ENCODE measurements around the gene LYST.

Gene LYST

DNA sequence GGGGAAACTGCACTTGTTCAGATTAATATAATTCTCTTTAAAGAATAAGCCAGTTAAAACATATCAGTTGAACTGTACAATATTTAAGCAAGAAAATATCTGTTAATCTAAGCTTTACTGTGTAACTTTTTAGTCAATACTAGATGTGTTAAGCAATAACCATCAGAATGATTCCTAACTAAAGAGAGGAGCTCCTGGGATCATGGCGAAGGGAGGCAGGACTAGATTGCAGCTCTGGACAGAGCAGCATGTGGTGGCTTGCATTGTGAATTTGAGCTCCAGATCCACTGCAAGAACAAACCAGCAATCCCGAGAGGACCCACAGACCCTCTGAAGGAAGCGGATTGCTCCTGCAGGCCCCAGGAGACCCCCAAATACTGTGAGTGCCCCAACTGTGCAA lies 21.9 kb downstream of the LYST start:
- H3K27ac ChIP-seq (ENCODE audit: low read depth, low read length): no peak overlapping the region
- no peaks in the 10 kb centered on the region for H3F3A ChIP-seq (ENCODE audit: control insufficient read depth, insufficient read depth)
- peaks cover 14% of the 10 kb centered on the region for H3K4me1 ChIP-seq (ENCODE audit: control insufficient read depth, low read length)
- no peaks in the 10 kb centered on the region for H3K9me2 ChIP-seq (replicated peaks; ENCODE audit: control insufficient read depth, low read length)
- no peak overlapping the region for H3K4me3 ChIP-seq (ENCODE audit: low read length)
- H3K79me2 ChIP-seq (ENCODE audit: control insufficient read depth, low read length): no peaks in the 10 kb centered on the region
- H4K20me1 ChIP-seq (ENCODE audit: control insufficient read depth, insufficient read depth, low read depth, low read length): no peaks in the 10 kb centered on the region
- H3K9me3 ChIP-seq (ENCODE audit: control insufficient read depth, insufficient read depth, low read length): no peaks in the 10 kb centered on the region
- no peak for TF ChIP-seq EZH2phosphoT487 (IDR thresholded peaks at IDR 0.05; ENCODE audit: borderline replicate concordance, low read length)
- TF ChIP-seq, protein P1, sequence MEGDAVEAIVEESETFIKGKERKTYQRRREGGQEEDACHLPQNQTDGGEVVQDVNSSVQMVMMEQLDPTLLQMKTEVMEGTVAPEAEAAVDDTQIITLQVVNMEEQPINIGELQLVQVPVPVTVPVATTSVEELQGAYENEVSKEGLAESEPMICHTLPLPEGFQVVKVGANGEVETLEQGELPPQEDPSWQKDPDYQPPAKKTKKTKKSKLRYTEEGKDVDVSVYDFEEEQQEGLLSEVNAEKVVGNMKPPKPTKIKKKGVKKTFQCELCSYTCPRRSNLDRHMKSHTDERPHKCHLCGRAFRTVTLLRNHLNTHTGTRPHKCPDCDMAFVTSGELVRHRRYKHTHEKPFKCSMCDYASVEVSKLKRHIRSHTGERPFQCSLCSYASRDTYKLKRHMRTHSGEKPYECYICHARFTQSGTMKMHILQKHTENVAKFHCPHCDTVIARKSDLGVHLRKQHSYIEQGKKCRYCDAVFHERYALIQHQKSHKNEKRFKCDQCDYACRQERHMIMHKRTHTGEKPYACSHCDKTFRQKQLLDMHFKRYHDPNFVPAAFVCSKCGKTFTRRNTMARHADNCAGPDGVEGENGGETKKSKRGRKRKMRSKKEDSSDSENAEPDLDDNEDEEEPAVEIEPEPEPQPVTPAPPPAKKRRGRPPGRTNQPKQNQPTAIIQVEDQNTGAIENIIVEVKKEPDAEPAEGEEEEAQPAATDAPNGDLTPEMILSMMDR (IDR thresholded peaks at IDR 0.05; ENCODE audit: low read depth, low read length, poor library complexity, severe bottlenecking): no peak
- no peaks in the 10 kb centered on the region for H3K27me3 ChIP-seq (ENCODE audit: control insufficient read depth, low read length)
- no peaks in the 10 kb centered on the region for H3K36me3 ChIP-seq (ENCODE audit: control insufficient read depth, low read length)
- no peak overlapping the region for H3K4me2 ChIP-seq (ENCODE audit: low read length)

- Histone ChIP-seq H3K36me3 (ENCODE audit: control insufficient read depth, low read length) (no peaks in the 10 kb centered on the region), H3K27me3 (ENCODE audit: control insufficient read depth, low read length) (no peaks in the 10 kb centered on the region), H4K20me1 (ENCODE audit: control insufficient read depth, insufficient read depth, low read depth, low read length) (no peaks in the 10 kb centered on the region), H3K9me2 (replicated peaks; ENCODE audit: control insufficient read depth, low read length) (no peaks in the 10 kb centered on the region), H3K4me2 (ENCODE audit: low read length) (no peak overlapping the region), H3K4me1 (ENCODE audit: control insufficient read depth, low read length) (peaks cover 14% of the 10 kb centered on the region), H3K27ac (ENCODE audit: low read depth, low read length) (no peak overlapping the region), H3F3A (ENCODE audit: control insufficient read depth, insufficient read depth) (no peaks in the 10 kb centered on the region), H3K79me2 (ENCODE audit: control insufficient read depth, low read length) (no peaks in the 10 kb centered on the region), H3K9me3 (ENCODE audit: control insufficient read depth, insufficient read depth, low read length) (no peaks in the 10 kb centered on the region), H3K4me3 (ENCODE audit: low read length) (no peak overlapping the region)
- TF ChIP-seq, protein P1 (IDR thresholded peaks at IDR 0.05; ENCODE audit: low read depth, low read length, poor library complexity, severe bottlenecking): peak; percentile 59
- TF ChIP-seq EZH2phosphoT487 (IDR thresholded peaks at IDR 0.05; ENCODE audit: borderline replicate concordance, low read length): no peak
Observed at GRCh38 chr1:235843461-235843961, 23.2 kb downstream of the LYST start.

- H3K27me3 ChIP-seq (ENCODE audit: control insufficient read depth, low read length): no peaks in the 10 kb centered on the region
- H4K20me1 ChIP-seq (ENCODE audit: control insufficient read depth, insufficient read depth, low read depth, low read length): no peaks in the 10 kb centered on the region
- H3K4me3 ChIP-seq (ENCODE audit: low read length): no peak overlapping the region
- no peaks in the 10 kb centered on the region for H3K79me2 ChIP-seq (ENCODE audit: control insufficient read depth, low read length)
- no peaks in the 10 kb centered on the region for H3K9me3 ChIP-seq (ENCODE audit: control insufficient read depth, insufficient read depth, low read length)
- peak overlapping the region; percentile 26; the same call in 1 of the 2 replicates for H3K4me2 ChIP-seq (ENCODE audit: low read length)
- peaks cover 14% of the 10 kb centered on the region for H3K4me1 ChIP-seq (ENCODE audit: control insufficient read depth, low read length)
- no peaks in the 10 kb centered on the region for H3K36me3 ChIP-seq (ENCODE audit: control insufficient read depth, low read length)
- no peaks in the 10 kb centered on the region for H3F3A ChIP-seq (ENCODE audit: control insufficient read depth, insufficient read depth)
- TF ChIP-seq, protein P1 (IDR thresholded peaks at IDR 0.05; ENCODE audit: low read depth, low read length, poor library complexity, severe bottlenecking): no peak
- TF ChIP-seq EZH2phosphoT487 (IDR thresholded peaks at IDR 0.05; ENCODE audit: borderline replicate concordance, low read length): no peak
- no peaks in the 10 kb centered on the region for H3K9me2 ChIP-seq (replicated peaks; ENCODE audit: control insufficient read depth, low read length)
- H3K27ac ChIP-seq (ENCODE audit: low read depth, low read length): peak overlapping the region; percentile 14; the same call in 1 of the 2 replicates
Observed at GRCh38 chr1:235841938-235842545, 24.7 kb downstream of the LYST start.

Measured in DOHH2 (cell line).